Stimulated activated naive B cell treated with anti-CD40 and anti-IgM and Interleukin-4, amounts not matched to agents 10 μg/mL and 1 μg/mL and 100 μg/mL, for 72 hours (primary cell): ENCODE data around the gene XK.

Source experiments
- ATAC-seq, 2 donors: fragments of 150-1000 bp; cut with Tn5 transposase; replicated peaks; 2 replicates each; pipeline ENCODE4 v1.10.0; 2021; ENCODE audit warnings: moderate library complexity in 1 of 2
- DNase-seq: peaks from one replicate; pipeline ENCODE4 v3.0.0; 2021
- H3K27ac Mint-ChIP-seq: one replicate; pipeline ENCODE4 v1.8.0; 2022; ENCODE audit warnings: mild to moderate bottlenecking, mixed read lengths
- H3K27me3 Mint-ChIP-seq, 2 donors: one replicate each; pipeline ENCODE4 v1.8.0; 2022; ENCODE audit warnings: mixed read lengths in 2 of 2
- H3K36me3 Mint-ChIP-seq, 2 donors: one replicate each; pipeline ENCODE4 v1.8.0; 2022; ENCODE audit warnings: mixed read lengths in 2 of 2, mild to moderate bottlenecking in 1 of 2
- H3K4me1 Mint-ChIP-seq, 2 donors: one replicate each; pipeline ENCODE4 v1.8.0; 2022; ENCODE audit warnings: mixed read lengths in 2 of 2, mild to moderate bottlenecking in 1 of 2
- H3K4me3 Mint-ChIP-seq, 2 donors: one replicate each; pipeline ENCODE4 v1.8.0; 2022; ENCODE audit warnings: mild to moderate bottlenecking in 2 of 2, mixed read lengths in 2 of 2, moderate library complexity in 1 of 2
- H3K9me3 Mint-ChIP-seq, 2 donors: one replicate each; pipeline ENCODE4 v1.8.0; 2022; ENCODE audit warnings: mixed read lengths in 2 of 2, mild to moderate bottlenecking in 1 of 2

Gene XK

DNA sequence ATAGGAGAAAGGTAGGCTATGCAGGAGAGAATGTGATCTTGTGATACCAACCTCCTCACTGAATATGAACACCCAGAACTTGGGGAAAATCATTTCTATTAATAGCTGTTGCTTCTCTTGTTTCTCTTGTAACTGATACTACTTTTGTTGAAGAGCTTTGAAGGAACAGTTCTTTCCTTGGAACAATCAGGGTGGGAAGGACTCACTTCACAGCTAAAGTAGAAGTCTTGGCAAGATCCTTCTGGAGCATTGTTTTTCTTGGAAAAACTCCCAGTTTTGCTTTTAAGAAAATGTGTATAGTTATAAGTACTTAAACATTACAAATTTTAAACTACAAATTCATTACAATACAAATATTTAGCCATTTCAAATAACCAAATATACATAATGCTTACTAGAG, 19.1 kb upstream of the XK start:
- no peak for ATAC-seq
- Mint-ChIP-seq H3K4me1 (no peaks in the 10 kb centered on the region), H3K9me3 (no peaks in the 10 kb centered on the region), H3K27ac (no peak overlapping the region), H3K4me3 (no peak overlapping the region), H3K27me3 (peaks cover 0 to 11% of the 10 kb centered on the region in 2 donors), H3K36me3 (peaks cover 0 to 3% of the 10 kb centered on the region in 2 donors)
- no peak for DNase-seq

DNA sequence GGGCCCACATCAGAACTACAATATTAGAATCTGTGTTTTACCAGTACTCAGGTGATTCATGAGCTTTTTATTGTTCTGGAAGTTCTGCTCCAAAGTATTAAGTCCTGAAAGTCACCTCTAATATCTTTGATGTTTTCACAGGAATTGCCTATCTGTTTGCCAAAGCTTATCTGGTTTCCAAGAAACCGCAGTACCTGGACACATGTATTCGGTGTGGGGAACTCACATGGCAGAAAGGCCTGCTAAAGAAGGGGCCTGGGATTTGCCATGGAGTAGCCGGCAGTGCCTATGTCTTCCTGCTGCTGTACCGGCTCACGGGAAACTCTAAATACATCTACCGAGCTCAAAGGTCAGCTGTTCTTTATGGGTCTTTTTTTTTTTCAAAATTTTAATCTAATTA, 18.4 kb upstream of the XK start:
- Mint-ChIP-seq H3K4me1 (no peaks in the 10 kb centered on the region), H3K27me3 (peaks cover 0 to 12% of the 10 kb centered on the region in 2 donors), H3K4me3 (no peak overlapping the region), H3K27ac (no peak overlapping the region), H3K36me3 (peaks cover 0 to 3% of the 10 kb centered on the region in 2 donors), H3K9me3 (no peaks in the 10 kb centered on the region)
- ATAC-seq (no peak), DNase-seq (no peak)

DNA sequence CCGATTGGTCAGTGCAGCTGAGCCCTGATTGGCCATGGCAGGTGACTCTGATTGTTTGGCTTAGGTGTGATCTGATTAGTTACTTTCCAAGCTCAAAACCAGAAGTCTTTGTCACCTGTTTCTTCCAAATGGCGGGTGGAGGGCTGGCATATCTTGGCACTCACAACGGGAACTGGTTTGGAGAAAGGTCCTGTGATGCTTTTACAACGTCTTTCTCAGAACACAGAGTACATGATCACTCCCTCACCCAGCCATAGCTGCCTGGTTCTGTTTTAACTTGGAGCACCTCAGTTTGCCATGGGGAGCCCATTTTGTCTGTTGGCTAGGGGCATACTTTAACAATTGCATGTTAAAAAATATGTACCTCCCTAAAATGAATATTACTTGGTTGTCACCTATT, 13.0 kb upstream of the XK start:
- peaks cover 0 to 8% of the 10 kb centered on the region in 2 donors for H3K27me3 Mint-ChIP-seq
- no peak overlapping the region for H3K4me3 Mint-ChIP-seq
- no peaks in the 10 kb centered on the region for H3K9me3 Mint-ChIP-seq
- DNase-seq (no peak), ATAC-seq (no peak)
- no peak overlapping the region for H3K27ac Mint-ChIP-seq
- H3K4me1 Mint-ChIP-seq = no peaks in the 10 kb centered on the region
- no peaks in the 10 kb centered on the region for H3K36me3 Mint-ChIP-seq

DNA sequence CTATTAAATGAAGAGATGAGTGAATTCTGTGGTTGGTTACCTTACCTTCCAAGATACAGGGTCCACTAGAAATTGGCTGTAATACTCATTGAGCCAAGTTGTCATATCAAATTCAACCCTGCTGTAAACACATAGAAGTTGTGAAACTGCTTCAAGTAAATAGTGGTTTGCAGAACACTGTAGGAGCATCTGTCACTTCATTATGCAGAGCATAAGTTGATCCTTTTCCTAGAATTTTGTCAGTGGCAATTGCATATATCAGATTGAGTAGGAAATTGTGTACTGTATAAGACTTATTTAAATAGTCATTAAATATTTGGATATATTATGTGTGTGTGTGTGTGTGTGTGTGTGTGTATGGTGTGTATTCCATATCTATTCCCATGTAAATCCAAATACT, 8.8 kb upstream of the XK start:
- DNase-seq (no peak), ATAC-seq (no peak)
- Mint-ChIP-seq H3K27ac (no peak overlapping the region), H3K9me3 (no peaks in the 10 kb centered on the region), H3K27me3 (peaks cover 0 to 4% of the 10 kb centered on the region in 2 donors), H3K4me3 (no peak overlapping the region), H3K36me3 (no peaks in the 10 kb centered on the region), H3K4me1 (no peaks in the 10 kb centered on the region)

DNA sequence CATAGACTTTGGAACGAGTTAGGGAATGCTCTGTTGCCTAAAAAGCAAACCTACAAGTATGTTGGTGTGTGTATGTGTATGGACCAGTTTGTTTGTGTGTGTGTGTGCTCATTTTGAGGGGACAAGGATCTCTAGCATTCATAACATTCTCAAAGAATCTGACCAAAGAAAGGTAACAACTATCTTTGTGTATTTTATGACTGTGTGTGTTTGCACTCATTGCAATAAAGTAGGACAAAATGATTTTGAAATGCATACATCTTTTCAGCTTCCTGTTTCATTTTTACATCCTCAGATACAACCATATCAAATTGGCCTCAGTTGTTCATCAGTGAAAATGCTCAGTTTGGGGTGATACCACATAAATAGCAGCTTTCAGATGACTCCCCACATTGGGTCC, 8.3 kb upstream of the XK start:
- DNase-seq = no peak
- Mint-ChIP-seq H3K27ac (no peak overlapping the region), H3K4me3 (no peak overlapping the region), H3K4me1 (no peaks in the 10 kb centered on the region), H3K9me3 (no peaks in the 10 kb centered on the region), H3K27me3 (peaks cover 0 to 4% of the 10 kb centered on the region in 2 donors), H3K36me3 (no peaks in the 10 kb centered on the region)
- ATAC-seq = no peak

DNA sequence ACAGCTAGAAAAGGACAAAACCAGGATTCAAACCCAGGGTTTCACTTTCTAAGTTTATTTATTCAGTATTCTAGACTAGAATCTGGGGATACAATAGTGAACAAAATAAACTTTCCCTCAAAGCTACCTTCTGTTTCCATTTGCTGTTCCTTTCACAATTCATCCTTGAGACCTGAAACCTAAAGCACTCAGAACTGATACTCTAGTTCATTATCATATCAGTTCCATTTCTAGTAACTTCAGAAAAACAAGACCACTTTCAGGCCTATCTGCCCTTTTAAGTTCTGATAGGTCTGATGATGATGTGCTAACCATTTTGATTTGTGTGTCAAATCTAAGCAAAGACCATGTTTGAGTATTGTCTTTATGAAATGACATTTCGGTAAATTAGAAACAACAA, 7.8 kb upstream of the XK start:
- ATAC-seq (no peak), DNase-seq (no peak)
- Mint-ChIP-seq H3K4me1 (no peaks in the 10 kb centered on the region), H3K36me3 (no peaks in the 10 kb centered on the region), H3K4me3 (no peak overlapping the region), H3K27ac (no peak overlapping the region), H3K9me3 (no peaks in the 10 kb centered on the region), H3K27me3 (peaks cover 0 to 4% of the 10 kb centered on the region in 2 donors)

DNA sequence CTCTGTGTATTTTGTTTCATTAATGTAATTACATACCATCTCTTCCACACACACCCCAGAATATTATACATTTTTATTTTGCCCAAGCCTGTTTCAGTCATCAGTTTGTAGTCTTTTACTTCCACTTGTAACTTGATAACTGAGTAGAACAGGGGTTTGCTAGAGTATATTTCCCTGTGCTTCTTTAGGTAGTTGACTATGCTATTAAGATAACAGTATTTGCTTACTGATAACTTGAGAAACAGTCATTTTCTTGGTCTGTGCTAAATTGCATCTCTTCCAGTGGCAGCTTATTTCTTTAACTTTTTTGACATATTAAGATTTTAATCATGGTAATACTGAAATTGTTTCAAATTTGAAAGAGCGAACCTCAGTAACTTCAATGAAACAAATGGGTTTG, 7.0 kb upstream of the XK start:
- Mint-ChIP-seq H3K27me3 (peaks cover 0 to 4% of the 10 kb centered on the region in 2 donors), H3K4me3 (no peak overlapping the region), H3K4me1 (no peaks in the 10 kb centered on the region), H3K27ac (no peak overlapping the region), H3K36me3 (no peaks in the 10 kb centered on the region), H3K9me3 (no peaks in the 10 kb centered on the region)
- ATAC-seq (no peak), DNase-seq (no peak)

DNA sequence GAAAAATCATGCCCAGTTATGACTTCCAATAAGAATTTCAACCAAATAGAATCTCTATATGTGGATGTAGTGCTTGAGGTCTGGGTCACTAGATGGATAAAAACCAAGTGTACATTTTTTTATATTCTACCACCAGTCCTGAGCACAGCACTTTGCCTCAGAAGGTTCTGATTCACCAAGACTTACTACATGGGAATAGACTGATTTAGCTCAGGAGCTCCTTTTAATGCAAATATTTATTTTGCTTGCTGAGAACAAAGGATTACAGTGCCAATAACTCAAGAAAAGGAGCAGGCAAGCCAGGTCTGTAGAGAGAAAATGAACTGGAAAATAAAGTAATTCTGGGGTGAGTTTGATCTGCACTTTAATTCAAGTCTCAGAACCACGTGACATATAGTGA, 6.4 kb upstream of the XK start:
- no peak overlapping the region for H3K4me3 Mint-ChIP-seq

DNA sequence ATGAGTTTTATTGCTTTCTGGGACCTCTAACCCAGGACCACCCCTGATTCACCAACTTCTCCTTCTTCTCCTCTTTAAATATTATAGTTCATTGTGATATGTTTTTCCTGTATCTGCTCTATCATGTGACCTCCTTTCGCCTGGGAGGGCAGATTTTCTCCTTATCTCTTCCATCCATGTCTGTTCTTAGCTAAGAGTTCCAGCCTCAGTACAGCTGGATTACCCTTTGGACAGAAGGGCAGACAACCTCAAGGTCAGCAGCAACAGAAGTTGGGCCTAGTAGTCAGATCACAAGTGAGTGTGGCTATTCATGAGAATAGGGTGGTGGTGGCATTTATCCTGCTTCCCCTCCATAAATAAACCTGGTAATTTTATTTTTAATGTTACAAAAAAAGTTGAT, 5.7 kb upstream of the XK start:
- ATAC-seq = no peak
- no peaks in the 10 kb centered on the region for H3K4me1 Mint-ChIP-seq
- no peak for DNase-seq
- no peak overlapping the region for H3K4me3 Mint-ChIP-seq
- H3K9me3 Mint-ChIP-seq = no peaks in the 10 kb centered on the region
- no peaks in the 10 kb centered on the region for H3K36me3 Mint-ChIP-seq
- no peak overlapping the region for H3K27ac Mint-ChIP-seq
- peaks cover 0 to 4% of the 10 kb centered on the region in 2 donors for H3K27me3 Mint-ChIP-seq

More for the DNA sequence above, 6.4 kb upstream of the XK start:
- no peaks in the 10 kb centered on the region for H3K9me3 Mint-ChIP-seq
- peaks cover 0 to 4% of the 10 kb centered on the region in 2 donors for H3K27me3 Mint-ChIP-seq
- DNase-seq (no peak), ATAC-seq (no peak)
- no peaks in the 10 kb centered on the region for H3K4me1 Mint-ChIP-seq
- H3K27ac Mint-ChIP-seq = no peak overlapping the region
- no peaks in the 10 kb centered on the region for H3K36me3 Mint-ChIP-seq

DNA sequence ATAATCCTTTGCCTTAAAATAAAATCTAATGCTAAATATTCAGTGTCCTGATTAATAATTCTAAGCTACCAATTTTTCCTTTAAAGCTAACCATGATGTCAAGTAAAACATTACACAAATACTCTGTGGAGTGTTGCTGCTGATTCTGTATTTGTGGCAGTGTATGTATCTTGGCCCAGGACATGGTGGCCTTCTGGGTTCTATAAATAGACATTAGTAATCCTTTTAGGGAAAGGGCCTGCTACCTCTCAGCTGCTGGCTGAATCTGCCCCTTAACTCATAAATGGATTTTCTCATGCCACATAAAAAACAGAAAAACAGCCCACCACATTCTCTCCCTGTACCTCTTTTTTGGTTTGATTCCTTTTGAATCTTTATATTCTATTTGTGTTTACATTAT, 1.2 kb upstream of the XK start:
- no peaks in the 10 kb centered on the region for H3K9me3 Mint-ChIP-seq

DNA sequence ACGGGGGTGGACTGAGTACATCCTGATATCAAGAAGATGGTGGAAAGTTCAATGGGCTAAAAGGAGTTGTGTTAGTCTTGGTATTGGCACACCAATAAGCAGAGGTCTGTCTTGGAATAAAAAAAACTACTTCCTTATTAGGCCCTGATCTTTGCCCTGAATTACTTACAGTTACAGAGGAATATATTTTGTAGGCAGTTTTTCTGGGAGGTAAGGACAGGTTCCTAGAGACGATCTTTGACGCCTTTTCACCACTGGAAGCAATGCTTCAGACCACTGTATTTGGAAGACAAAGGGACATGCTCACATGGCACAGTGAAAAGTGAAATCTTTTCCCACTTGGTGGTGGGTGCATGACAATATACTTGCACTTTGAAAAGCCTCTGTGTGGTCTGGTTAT, 618 bp upstream of the XK start:
- peaks cover 0 to 3% of the 10 kb centered on the region in 2 donors for H3K4me1 Mint-ChIP-seq
- H3K27ac Mint-ChIP-seq = no peak overlapping the region
- peaks cover 0 to 7% of the 10 kb centered on the region in 2 donors for H3K27me3 Mint-ChIP-seq
- ATAC-seq = no peak
- no peaks in the 10 kb centered on the region for H3K9me3 Mint-ChIP-seq
- no peaks in the 10 kb centered on the region for H3K36me3 Mint-ChIP-seq
- H3K4me3 Mint-ChIP-seq = peak overlapping the region in 1 of 2 donors; percentile 56
- DNase-seq = no peak

More for the DNA sequence above, 1.2 kb upstream of the XK start:
- no peak overlapping the region for H3K27ac Mint-ChIP-seq
- H3K27me3 Mint-ChIP-seq = peaks cover 0 to 7% of the 10 kb centered on the region in 2 donors
- peaks cover 0 to 3% of the 10 kb centered on the region in 2 donors for H3K4me1 Mint-ChIP-seq
- H3K36me3 Mint-ChIP-seq = no peaks in the 10 kb centered on the region
- ATAC-seq (no peak), DNase-seq (no peak)
- no peak overlapping the region for H3K4me3 Mint-ChIP-seq

DNA sequence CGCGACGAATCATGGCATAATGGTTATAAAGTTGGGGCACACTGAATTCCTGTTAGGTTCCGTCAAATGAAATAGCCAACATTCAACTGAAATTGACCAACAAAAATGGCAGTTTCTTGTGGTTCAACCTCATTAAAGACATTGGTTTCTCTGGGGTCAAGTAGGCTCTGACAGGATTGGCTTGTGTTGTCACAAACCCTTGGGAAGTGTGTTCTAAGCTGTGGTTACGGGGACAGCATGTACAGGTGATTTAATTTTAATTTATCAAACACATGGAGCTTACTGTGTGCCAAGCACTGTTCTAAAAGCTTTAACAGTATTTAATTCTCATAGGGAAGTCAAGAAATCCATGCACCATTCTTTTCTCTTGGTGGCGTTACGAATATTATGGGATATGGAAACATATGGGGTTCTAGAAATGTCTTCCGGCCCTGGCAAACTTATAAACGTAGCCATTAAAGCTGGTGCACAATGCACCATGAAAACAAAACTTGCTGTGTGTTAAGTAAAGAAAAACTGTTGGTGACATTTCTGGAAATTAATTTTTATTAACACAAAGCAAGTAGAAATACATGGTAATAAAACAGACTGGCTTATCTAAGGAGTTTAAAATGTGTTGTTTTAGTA, 891 bp downstream of the XK start:
- H3K27me3 Mint-ChIP-seq = peaks cover 0 to 7% of the 10 kb centered on the region in 2 donors
- no peak for ATAC-seq
- peak overlapping the region; percentile 59 for H3K27ac Mint-ChIP-seq
- H3K4me1 Mint-ChIP-seq = peaks cover 0 to 3% of the 10 kb centered on the region in 2 donors
- DNase-seq = no peak
- no peaks in the 10 kb centered on the region for H3K9me3 Mint-ChIP-seq
- H3K4me3 Mint-ChIP-seq = peak overlapping the region; percentile 78 to 81
- no peaks in the 10 kb centered on the region for H3K36me3 Mint-ChIP-seq

DNA sequence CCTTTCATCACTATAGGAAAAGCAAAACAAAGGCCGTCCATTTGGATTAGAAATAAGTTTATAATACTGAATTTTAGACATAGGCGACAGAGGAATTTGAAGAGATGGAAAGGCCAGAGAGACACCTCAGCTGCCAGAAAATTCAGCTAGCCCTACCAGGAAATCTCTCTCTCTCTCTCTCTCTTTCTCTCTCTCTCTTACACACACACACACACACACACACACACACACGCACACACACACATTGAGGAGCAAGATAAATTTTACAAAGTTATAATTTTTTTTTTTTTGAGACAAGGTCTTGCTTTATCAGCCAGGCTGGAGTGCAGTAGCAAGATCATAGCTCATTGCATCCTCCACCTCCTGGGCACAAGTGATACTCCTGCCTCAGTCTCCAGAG, 1.4 kb downstream of the XK start:
- H3K4me1 Mint-ChIP-seq = peaks cover 0 to 3% of the 10 kb centered on the region in 2 donors
- no peak for ATAC-seq
- H3K36me3 Mint-ChIP-seq = no peaks in the 10 kb centered on the region
- H3K27ac Mint-ChIP-seq = no peak overlapping the region
- DNase-seq = no peak
- H3K27me3 Mint-ChIP-seq = peaks cover 0 to 7% of the 10 kb centered on the region in 2 donors
- no peak overlapping the region for H3K4me3 Mint-ChIP-seq
- H3K9me3 Mint-ChIP-seq = no peaks in the 10 kb centered on the region

DNA sequence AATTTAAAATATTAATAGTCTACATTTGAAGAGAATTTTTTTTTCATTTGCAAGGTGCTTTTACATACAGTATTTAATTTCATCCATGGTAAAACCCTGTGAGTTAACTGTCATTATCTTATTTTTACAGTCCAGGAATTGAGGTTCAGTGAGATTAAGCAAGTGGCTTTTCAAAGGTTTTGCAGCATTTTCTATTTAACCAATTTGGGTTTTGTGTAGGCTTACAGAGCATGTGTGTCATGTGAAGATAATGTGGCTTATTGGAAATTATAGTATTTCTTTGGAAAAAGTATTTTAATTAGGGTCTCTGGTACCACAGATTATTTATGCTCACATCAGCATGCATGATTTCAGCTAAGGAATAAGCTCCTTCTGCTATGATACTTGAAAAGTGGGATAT, 4.5 kb downstream of the XK start:
- Mint-ChIP-seq H3K4me1 (peaks cover 0 to 3% of the 10 kb centered on the region in 2 donors), H3K9me3 (no peaks in the 10 kb centered on the region), H3K36me3 (no peaks in the 10 kb centered on the region), H3K27ac (no peak overlapping the region), H3K4me3 (no peak overlapping the region), H3K27me3 (peaks cover 0 to 11% of the 10 kb centered on the region in 2 donors)
- no peak for ATAC-seq
- DNase-seq = no peak

DNA sequence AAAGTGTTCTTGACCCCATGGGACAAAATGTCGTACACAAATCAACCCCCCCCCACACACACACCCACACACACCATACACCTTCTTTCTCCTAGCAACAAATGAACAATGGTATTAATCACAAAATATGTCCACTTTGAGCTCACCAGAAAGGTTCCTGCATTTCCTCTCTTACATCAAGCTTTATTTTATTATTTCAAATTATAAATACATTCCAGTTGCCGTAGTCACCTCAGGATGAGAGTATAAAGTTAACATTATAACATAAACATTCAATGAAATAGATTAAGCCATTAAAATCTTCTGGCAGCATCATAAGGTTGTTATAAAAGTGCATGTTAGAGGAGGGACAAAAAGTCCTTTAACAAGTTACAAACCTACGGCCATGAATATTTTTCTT, 7.3 kb downstream of the XK start:
- H3K27ac Mint-ChIP-seq = no peak overlapping the region
- peaks cover 0 to 7% of the 10 kb centered on the region in 2 donors for H3K27me3 Mint-ChIP-seq
- H3K4me3 Mint-ChIP-seq = no peak overlapping the region
- no peaks in the 10 kb centered on the region for H3K9me3 Mint-ChIP-seq
- DNase-seq = no peak
- no peaks in the 10 kb centered on the region for H3K4me1 Mint-ChIP-seq
- no peaks in the 10 kb centered on the region for H3K36me3 Mint-ChIP-seq
- ATAC-seq = no peak
